Measurements from ENCODE around the gene CYTL1.

- TF ChIP-seq CTCF (IDR thresholded peaks at IDR 0.05 in 8 of 11, conservative IDR thresholded peaks at IDR 0.05 in 3 of 11) (no peak), POLR2A (IDR thresholded peaks at IDR 0.05) (no peak)
Measured at GRCh38 chr4:5014007-5014682, 5.1 kb downstream of the CYTL1 start.
